Heart left ventricle (tissue), 16 donors: ENCODE results near the gene CYP2A6. TPM values are rescaled to one million over a fixed set of nuclear protein-coding genes. Genes with fewer than 3 reads are reported as not detected.
A peak's percentile ranks its signal among the peaks of the same experiment; 100 is the strongest.
"Not testable (repeated sequence)": the region's sequence is repeated elsewhere in the genome, so short reads cannot be mapped to it uniquely, and the experiment has no call there.

Experiments
- ATAC-seq, 4 donors: fragments of 200-7000 bp; cut with Tn5 transposase; one replicate each; pipeline ENCODE4 v1.9.1; 2020 to 2022; ENCODE audit warnings: moderate library complexity in 4 of 4, mild to moderate bottlenecking in 3 of 4, moderate number of reproducible peaks in 1 of 4
- DNase-seq, 5 donors: peaks; one replicate each; pipeline ENCODE4 v3.0.0-alpha.2; 2020
- H3K27ac ChIP-seq, 12 donors: fragments of 200-600 bp; sonication (generic) in 4 of 12; one replicate each; pipeline versions ENCODE4 v1.5.0 to v1.8.0; 2016 to 2022; ENCODE audit warnings: mild to moderate bottlenecking in 2 of 12
- H3K27me3 ChIP-seq, 9 donors: fragments of 200-600 bp; sonication (generic) in 2 of 9; one replicate each; pipeline versions ENCODE4 v1.5.1 to v1.8.0; 2016 to 2022; ENCODE audit warnings: mild to moderate bottlenecking in 3 of 9
- H3K36me3 ChIP-seq, 9 donors: fragments of 200-600 bp; sonication (generic) in 2 of 9; one replicate each; pipeline versions ENCODE4 v1.5.0 to v1.8.0; 2018 to 2022; ENCODE audit warnings: mild to moderate bottlenecking in 2 of 9
- H3K4me1 ChIP-seq, 12 donors: fragments of 200-600 bp; sonication (generic) in 4 of 12; one replicate each; pipeline versions ENCODE4 v1.5.0 to v1.8.0; 2016 to 2022; ENCODE audit warnings: mild to moderate bottlenecking in 3 of 12
- H3K4me3 ChIP-seq, 12 donors: fragments of 200-600 bp; sonication (generic) in 4 of 12; one replicate each; pipeline versions ENCODE4 v1.5.0 to v1.8.0; 2017 to 2022; ENCODE audit warnings: mild to moderate bottlenecking in 9 of 12, moderate library complexity in 4 of 12
- H3K9me3 ChIP-seq, 12 donors: fragments of 200-600 bp; sonication (generic) in 4 of 12; one replicate each; pipeline versions ENCODE4 v1.5.0 to v1.8.0; 2016 to 2022; ENCODE audit warnings: mild to moderate bottlenecking in 1 of 12
- POLR2A ChIP-seq, 2 donors: fragments of 450-650 bp; IDR thresholded peaks; one replicate each; pipeline ENCODE4 v1.6.1; 2017; ENCODE audit warnings: antibody characterized with exemption in 2 of 2, mild to moderate bottlenecking in 2 of 2, moderate library complexity in 2 of 2
- WGBS, 4 donors: extraction: QIAGEN DNeasy Blood & Tissue Kit in 2 of 4; methylation state at CpG; one replicate each; pipeline versions ENCODE4 v1.1.5 to v1.1.7; 2013 to 2018; 5-methylcytosine and 5-hydroxymethylcytosine counted together
- intact Hi-C, 10 donors: fragments of 100-400 bp; cut with DNase I; formaldehyde crosslinking; loops; one replicate each; pipeline versions ENCODE4 v1.11.1 to v1.14.2; 2022
- polyA plus RNA-seq, 2 donors: library from polyadenylated mRNA; stranded (reverse); fragments of 200-250 nt; gene quantifications; one replicate each; pipeline ENCODE4 v1.2.3, GENCODE V29; 2013
- total RNA-seq, 9 donors: library from RNA; depleted of rRNA in 2 of 9; stranded (reverse); fragments of >200 nt in 2 of 9; fragmentation: NEBNext Ultra II Directional in 3 of 9; extraction: Animal tissue kit (Norgen Biotek cat#: 25700) in 3 of 9; gene quantifications; one replicate each; pipeline versions ENCODE4 v1.1.0 to v1.2.4, GENCODE V29; 2016 to 2023
- TF ChIP-seq, protein P1 (sequence below), 12 donors: fragments of 200-600 bp; sonication (generic) in 4 of 12; IDR thresholded peaks; one replicate each; pipeline versions ENCODE4 v1.5.0 to v1.8.0; 2018 to 2022; ENCODE audit warnings: antibody characterized with exemption in 12 of 12, mild to moderate bottlenecking in 5 of 12
- donor health status: ischemic (EF 13 %, LVEDD 7.1; RV severe dilation, severe dysfunction).
- donor health status: healthy with polysubstance abuse.
- donor health status: DM: no; HTN: yes; CAD: no.
- donor health status: DM: no; HTN: no; CAD: no.
- donor health status: ischemic (EF 25% LVEDD 6.9; RV normal size, moderate dysfunction).
- donor health status: ischemic (EF 25% LVEDD 5.7; RV mildly dilated, moderate dysfunction).
- donor health status: healthy.
- donor health status: DM: yes; HTN: yes; CAD: no.
- donor health status: ischemic (EF 35%, LVEDD 5.7; RV mildly dilated, moderate dysfunction).
- donor health status: nonischemic (EF 11% LVEDD 7.7; RV severe dilation, severe dysfunction).
- donor health status: DM: yes; HTN: yes; CAD: no.
- donor health status: PGD.
- donor health status: ischemic (EF 29% LVEDD 5.4; RV normal size, mild dysfunction).
- donor health status: nonischemic (EF 23%, LVEDD 6.1; RV moderate dilation, normal function).

Gene CYP2A6
- total and polyA plus RNA-seq, 11 donors = 0.16 TPM; not detected in 10

DNA sequence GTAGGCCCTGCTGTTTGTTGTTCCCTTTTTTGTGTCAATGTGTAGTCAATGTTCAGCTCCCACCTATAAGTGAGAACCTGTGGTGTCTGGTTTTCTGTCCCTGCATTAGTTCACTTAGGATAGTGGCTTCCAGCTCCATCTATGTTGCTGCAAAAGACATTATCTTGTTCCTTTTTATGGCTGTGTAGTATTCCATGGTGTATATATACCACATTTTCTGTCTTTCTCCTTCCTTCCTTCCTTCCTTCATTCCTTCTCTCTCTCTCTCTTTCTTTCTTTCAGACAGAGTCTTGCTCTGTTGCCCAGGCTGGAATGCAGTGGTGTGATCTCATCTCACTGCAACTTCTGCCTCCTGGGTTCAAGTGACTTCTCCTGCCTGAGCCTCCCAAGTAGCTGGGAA lies 21.0 kb downstream of the CYP2A6 start:
- intact Hi-C loops = no loop called here
- H3K27me3 ChIP-seq = no peaks in the 10 kb centered on the region
- no peak for ATAC-seq
- H3K4me1 ChIP-seq = peaks cover 0 to 4% (median 0%) of the 10 kb centered on the region in 12 donors
- DNase-seq = no peak
- H3K27ac ChIP-seq = no peak overlapping the region
- H3K9me3 ChIP-seq = no peaks in the 10 kb centered on the region
- H3K4me3 ChIP-seq = no peak overlapping the region
- peaks cover 0 to 16% (median 7%) of the 10 kb centered on the region in 9 donors for H3K36me3 ChIP-seq
- TF ChIP-seq, protein P1, sequence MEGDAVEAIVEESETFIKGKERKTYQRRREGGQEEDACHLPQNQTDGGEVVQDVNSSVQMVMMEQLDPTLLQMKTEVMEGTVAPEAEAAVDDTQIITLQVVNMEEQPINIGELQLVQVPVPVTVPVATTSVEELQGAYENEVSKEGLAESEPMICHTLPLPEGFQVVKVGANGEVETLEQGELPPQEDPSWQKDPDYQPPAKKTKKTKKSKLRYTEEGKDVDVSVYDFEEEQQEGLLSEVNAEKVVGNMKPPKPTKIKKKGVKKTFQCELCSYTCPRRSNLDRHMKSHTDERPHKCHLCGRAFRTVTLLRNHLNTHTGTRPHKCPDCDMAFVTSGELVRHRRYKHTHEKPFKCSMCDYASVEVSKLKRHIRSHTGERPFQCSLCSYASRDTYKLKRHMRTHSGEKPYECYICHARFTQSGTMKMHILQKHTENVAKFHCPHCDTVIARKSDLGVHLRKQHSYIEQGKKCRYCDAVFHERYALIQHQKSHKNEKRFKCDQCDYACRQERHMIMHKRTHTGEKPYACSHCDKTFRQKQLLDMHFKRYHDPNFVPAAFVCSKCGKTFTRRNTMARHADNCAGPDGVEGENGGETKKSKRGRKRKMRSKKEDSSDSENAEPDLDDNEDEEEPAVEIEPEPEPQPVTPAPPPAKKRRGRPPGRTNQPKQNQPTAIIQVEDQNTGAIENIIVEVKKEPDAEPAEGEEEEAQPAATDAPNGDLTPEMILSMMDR (IDR thresholded peaks at IDR 0.05) = no peak
- TF ChIP-seq POLR2A (IDR thresholded peaks at IDR 0.05) = no peak

- no peaks in the 10 kb centered on the region for H3K27me3 ChIP-seq
- peaks cover 0 to 18% (median 6%) of the 10 kb centered on the region in 12 donors for H3K4me1 ChIP-seq
- no peak overlapping the region for H3K27ac ChIP-seq
- ATAC-seq = no peak
- no peak for TF ChIP-seq POLR2A (IDR thresholded peaks at IDR 0.05)
- TF ChIP-seq, protein P1 (IDR thresholded peaks at IDR 0.05) = no peak
- peaks cover 0 to 16% (median 7%) of the 10 kb centered on the region in 9 donors for H3K36me3 ChIP-seq
- no peak for DNase-seq
- intact Hi-C loops = no loop called here
- H3K9me3 ChIP-seq = no peaks in the 10 kb centered on the region
- H3K4me3 ChIP-seq = no peak overlapping the region
- 93 to 97% (median 96%) methylated on average over 22 of the region's 22 CpGs for WGBS, 4 donors
Observed at GRCh38 chr19:40827386-40828247, 22.6 kb downstream of the CYP2A6 start.

- 83 to 94% (median 86%) methylated on average over 29 of the region's 29 CpGs for WGBS, 4 donors
- intact Hi-C loops, H3K27ac ChIP-seq, H3K9me3 ChIP-seq, ATAC-seq, H3K4me3 ChIP-seq, DNase-seq, H3K27me3 ChIP-seq: not testable (repeated sequence)
- Histone ChIP-seq H3K4me1 (peaks cover 0 to 25% (median 8%) of the 10 kb centered on the region in 12 donors), H3K36me3 (peaks cover 0 to 16% (median 7%) of the 10 kb centered on the region in 9 donors)
Observed at GRCh38 chr19:40826699-40827385, 23.4 kb downstream of the CYP2A6 start.

GRCh38 chr19:40826312-40826698 lies 23.9 kb downstream of the CYP2A6 start:
- Histone ChIP-seq H3K4me1 (peaks cover 0 to 25% (median 8%) of the 10 kb centered on the region in 12 donors), H3K36me3 (peaks cover 0 to 16% (median 7%) of the 10 kb centered on the region in 9 donors)
- H3K27ac ChIP-seq, H3K4me3 ChIP-seq, intact Hi-C loops, DNase-seq, H3K9me3 ChIP-seq, H3K27me3 ChIP-seq: not testable (repeated sequence)
- WGBS, 4 donors = 80 to 90% (median 89%) methylated on average over 9 to 11 of the region's 14 CpGs
- peak in 1 of 4 donors; percentile 10 for ATAC-seq

GRCh38 chr19:40825460-40826095 lies 24.7 kb downstream of the CYP2A6 start:
- H3K4me3 ChIP-seq, intact Hi-C loops, H3K27ac ChIP-seq, H3K9me3 ChIP-seq, ATAC-seq, DNase-seq, H3K27me3 ChIP-seq: not testable (repeated sequence)
- peaks cover 0 to 25% (median 8%) of the 10 kb centered on the region in 12 donors for H3K4me1 ChIP-seq
- WGBS, 4 donors = 85 to 95% (median 89%) methylated on average over 3 to 6 of the region's 6 CpGs; no CpG with 5 or more reads in 1 of the 4 donors
- H3K36me3 ChIP-seq = peaks cover 0 to 16% (median 7%) of the 10 kb centered on the region in 9 donors

GRCh38 chr19:40824916-40825315 lies 25.3 kb downstream of the CYP2A6 start:
- not testable (repeated sequence) for DNase-seq, ATAC-seq, H3K4me3 ChIP-seq, H3K27ac ChIP-seq, H3K9me3 ChIP-seq, H3K27me3 ChIP-seq
- 92 to 96% (median 94%) methylated on average over 15 to 16 of the region's 16 CpGs for WGBS, 4 donors
- intact Hi-C loops = loop anchor here in 2 of 10 donors (5.0 kb wide), 1 partner anchor 163 kb away; no protein-coding TSS in a partner anchor
- peaks cover 0 to 26% (median 9%) of the 10 kb centered on the region in 12 donors for H3K4me1 ChIP-seq
- H3K36me3 ChIP-seq = peaks cover 0 to 16% (median 7%) of the 10 kb centered on the region in 9 donors

GRCh38 chr19:40822704-40823553 lies 27.3 kb downstream of the CYP2A6 start:
- WGBS, 4 donors = 50 to 64% (median 60%) methylated on average over 9 of the region's 9 CpGs
- not testable (repeated sequence) for H3K27me3 ChIP-seq, DNase-seq, H3K4me3 ChIP-seq, H3K9me3 ChIP-seq
- ATAC-seq = peak in 1 of 4 donors; percentile 27
- Histone ChIP-seq H3K27ac (peak overlapping the region in 7 of 12 donors; percentile 7 to 54 (median 46)), H3K4me1 (peaks cover 0 to 42% (median 21%) of the 10 kb centered on the region in 12 donors), H3K36me3 (peaks cover 0 to 13% (median 5%) of the 10 kb centered on the region in 9 donors)
- intact Hi-C loops = loop anchor here in 3 of 10 donors (2.0 to 5.0 kb wide), 2 partner anchors 160 to 161 kb away; no protein-coding TSS in a partner anchor
